Large intestine (tissue), 3 donors: Measurements from ENCODE around the gene MAP6. TPM values are rescaled to one million over a fixed set of nuclear protein-coding genes. Genes with fewer than 3 reads are reported as not detected.
"Not testable (repeated sequence)": the region's sequence is repeated elsewhere in the genome, so short reads cannot be mapped to it uniquely, and the experiment has no call there.

Experiments
- DNase-seq, 2 donors: peaks; one replicate each; pipeline versions ENCODE4 v3.0.0 to v3.0.0-alpha.2; 2013
- H3K27ac ChIP-seq: one replicate; pipeline ENCODE4 v1.5.1; 2013; ENCODE audit warnings: low read length
- H3K27me3 ChIP-seq: 2 replicates; pipeline ENCODE4 v1.6.1; 2013; ENCODE audit warnings: low read length; ENCODE audit not compliant: control insufficient read depth, insufficient read depth
- H3K36me3 ChIP-seq: 2 replicates; pipeline ENCODE4 v1.6.1; 2013; ENCODE audit warnings: low read length; ENCODE audit not compliant: control insufficient read depth, insufficient read depth
- H3K4me1 ChIP-seq: one replicate; pipeline ENCODE4 v1.6.1; 2013; ENCODE audit warnings: low read length; ENCODE audit not compliant: control insufficient read depth, insufficient read depth
- H3K4me3 ChIP-seq: one replicate; pipeline ENCODE4 v1.5.1; 2013; ENCODE audit warnings: low read length
- H3K9me3 ChIP-seq: one replicate; pipeline ENCODE4 v1.6.1; 2013; ENCODE audit warnings: mild to moderate bottlenecking, low read depth, low read length, moderate library complexity; ENCODE audit not compliant: control insufficient read depth
- WGBS: methylation state at CpG from one replicate; pipeline ENCODE4 v1.1.5; 2013; ENCODE audit warnings: low lambda C conversion rate; ENCODE audit not compliant: insufficient coverage; 5-methylcytosine and 5-hydroxymethylcytosine counted together
- polyA plus RNA-seq: library from polyadenylated mRNA; unstranded; fragments of 120-200 nt; gene quantifications from one replicate; pipeline ENCODE4 v1.2.1, GENCODE V29; 2013

The MAP6 gene
- polyA plus RNA-seq, 1 donor, result 20.1 TPM

DNA sequence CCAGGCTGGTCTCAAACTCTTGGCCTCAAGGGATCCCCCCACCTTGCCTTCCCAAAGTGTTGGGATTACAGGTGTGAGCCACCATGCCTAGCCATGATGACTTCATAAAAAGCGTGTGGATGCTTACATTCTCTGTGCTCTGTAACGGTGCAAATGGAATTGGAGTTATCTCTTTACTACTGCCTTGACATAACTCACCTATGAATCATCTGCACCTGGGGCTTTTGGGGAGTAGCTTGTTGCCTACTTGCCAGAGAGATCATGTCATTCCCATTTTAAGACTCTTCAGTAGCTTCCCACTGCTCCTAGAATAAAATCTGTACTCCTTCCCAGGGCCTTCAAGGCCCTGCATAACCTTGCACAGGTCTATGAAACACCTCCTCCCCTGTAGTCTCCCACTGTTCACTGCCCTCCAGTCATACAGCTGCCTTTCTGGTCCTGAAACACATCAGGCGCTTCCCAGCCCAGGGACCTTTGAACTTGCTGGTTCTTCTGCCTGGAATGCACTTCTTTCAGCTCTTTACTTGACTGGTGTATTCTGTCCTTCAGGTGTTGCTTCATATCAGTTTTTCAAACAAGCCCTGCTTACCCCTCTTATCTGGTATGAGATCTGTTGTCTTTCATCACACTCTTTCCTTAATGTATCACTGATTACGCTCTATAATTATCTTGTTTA, 29.2 kb upstream of the MAP6 start:
- 57% methylated on average over 1 of the region's 4 CpGs for WGBS
- H3K4me3 ChIP-seq, result no peak overlapping the region
- peak; percentile 63 to 69 for DNase-seq

DNA sequence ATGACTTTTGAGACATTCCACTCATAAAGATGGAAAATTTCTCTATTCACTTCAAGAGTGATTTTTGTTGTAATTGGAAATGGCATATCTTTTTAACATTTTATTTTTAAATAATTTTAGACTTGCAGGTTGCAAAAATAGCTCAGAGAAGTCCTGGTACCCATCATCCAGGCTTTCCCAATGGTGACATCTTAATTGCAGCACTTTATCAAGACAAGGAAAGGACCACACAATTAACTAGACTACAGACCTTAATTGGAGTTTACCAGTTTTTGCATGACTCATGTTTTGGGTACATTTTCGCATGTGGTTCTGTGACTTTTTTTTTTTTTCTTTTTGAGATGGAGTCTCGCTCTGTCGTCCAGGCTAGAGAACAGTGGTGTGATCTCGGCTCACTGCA, 23.0 kb upstream of the MAP6 start:
- Histone ChIP-seq H3K27ac (no peak overlapping the region), H3K36me3 (no peaks in the 10 kb centered on the region), H3K4me1 (no peaks in the 10 kb centered on the region), H3K4me3 (no peak overlapping the region), H3K27me3 (peaks cover 5% of the 10 kb centered on the region), H3K9me3 (no peaks in the 10 kb centered on the region)
- no CpG with 5 or more reads among the region's 4 CpGs for WGBS
- no peak for DNase-seq

More for the DNA sequence above, 29.2 kb upstream of the MAP6 start:
- Histone ChIP-seq H3K27me3 (no peaks in the 10 kb centered on the region), H3K9me3 (no peaks in the 10 kb centered on the region), H3K27ac (peak overlapping the region; percentile 46), H3K36me3 (no peaks in the 10 kb centered on the region), H3K4me1 (peaks cover 13% of the 10 kb centered on the region)

DNA sequence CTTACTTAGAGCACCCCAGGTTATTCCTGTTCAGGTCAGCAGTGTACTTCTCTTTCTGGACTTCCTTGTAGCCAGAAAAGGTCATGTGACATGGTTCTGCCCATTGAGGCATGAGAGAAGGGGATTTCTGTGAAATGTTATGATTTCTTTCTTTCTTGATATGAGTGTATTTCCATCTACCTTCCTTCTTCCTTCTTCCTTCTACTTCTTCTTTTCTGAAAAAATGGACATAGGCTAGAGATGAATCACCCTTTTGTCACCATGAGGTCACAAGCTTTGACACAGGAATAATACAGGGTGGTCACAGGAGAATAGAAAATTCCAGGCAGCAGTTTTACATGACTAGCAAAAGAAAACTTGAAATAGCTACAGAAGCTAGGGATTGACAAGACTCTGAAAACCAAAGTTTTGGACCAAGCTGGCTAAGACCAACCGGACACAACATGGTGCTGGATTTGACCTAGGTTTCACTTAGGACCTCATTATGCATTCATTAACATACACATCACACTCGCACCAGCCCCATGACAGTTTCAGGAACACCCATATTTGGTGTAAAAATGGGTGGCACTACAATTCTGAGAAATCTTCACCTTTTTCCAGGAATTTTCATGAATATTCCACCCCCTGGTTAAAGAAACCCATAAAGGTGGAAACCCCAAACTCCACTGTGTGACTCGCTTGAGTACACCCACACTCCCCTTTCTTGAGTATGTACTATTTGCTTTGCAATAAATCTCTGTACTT, 21.2 kb upstream of the MAP6 start:
- no CpG with 5 or more reads among the region's 3 CpGs for WGBS
- no peak overlapping the region for H3K27ac ChIP-seq
- DNase-seq, result no peak

DNA sequence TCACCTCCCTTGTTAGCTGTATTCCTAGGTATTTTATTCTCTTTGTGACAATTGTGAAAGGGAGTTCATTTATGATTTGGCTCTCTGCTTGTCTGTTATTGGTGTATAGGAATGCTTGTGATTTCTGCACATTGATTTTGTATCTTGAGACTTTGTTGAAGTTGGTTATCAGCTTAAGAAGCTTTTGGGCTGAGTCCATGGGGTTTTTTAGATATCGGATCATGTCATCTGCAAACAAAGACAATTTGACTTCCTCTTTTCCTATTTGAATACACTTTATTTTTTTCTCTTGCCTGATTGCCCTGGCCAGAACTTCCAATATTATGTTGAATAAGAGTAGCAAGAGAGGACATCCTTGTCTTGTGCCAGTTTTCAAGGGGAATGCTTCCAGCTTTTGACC, 15.0 kb upstream of the MAP6 start:
- peaks cover 14% of the 10 kb centered on the region for H3K27me3 ChIP-seq
- not testable (repeated sequence) for H3K9me3 ChIP-seq, H3K4me3 ChIP-seq, H3K27ac ChIP-seq, H3K4me1 ChIP-seq, H3K36me3 ChIP-seq, DNase-seq
- WGBS, result no CpG with 5 or more reads among the region's 1 CpG

More for the DNA sequence above, 21.2 kb upstream of the MAP6 start:
- Histone ChIP-seq H3K4me3 (no peak overlapping the region), H3K36me3 (no peaks in the 10 kb centered on the region), H3K27me3 (peaks cover 5% of the 10 kb centered on the region), H3K4me1 (no peaks in the 10 kb centered on the region), H3K9me3 (no peaks in the 10 kb centered on the region)

DNA sequence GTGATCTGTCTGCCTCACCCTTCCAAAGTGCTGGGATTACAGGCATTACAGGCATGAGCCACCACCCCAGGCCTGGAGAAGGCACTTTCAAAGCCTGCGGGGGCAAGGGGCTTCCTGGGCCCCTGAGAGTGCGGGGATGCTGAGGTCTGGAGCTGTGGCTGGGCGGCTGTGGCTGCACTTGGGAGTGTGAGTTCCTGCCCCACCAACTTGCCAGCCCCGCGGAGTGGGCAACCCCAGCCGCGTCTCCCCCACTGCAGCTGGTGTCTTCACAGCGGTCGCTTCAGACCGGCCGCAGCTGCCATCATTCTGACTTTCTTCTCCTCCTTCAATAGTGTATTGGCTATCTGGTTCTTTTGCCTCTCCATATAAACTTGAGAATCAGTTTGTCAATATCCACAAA, 10.7 kb upstream of the MAP6 start:
- H3K4me3 ChIP-seq, result no peak overlapping the region
- no peaks in the 10 kb centered on the region for H3K36me3 ChIP-seq
- H3K9me3 ChIP-seq, result no peaks in the 10 kb centered on the region
- H3K4me1 ChIP-seq, result no peaks in the 10 kb centered on the region
- 87% methylated on average over 3 of the region's 11 CpGs for WGBS
- DNase-seq, result no peak
- H3K27ac ChIP-seq, result no peak overlapping the region
- H3K27me3 ChIP-seq, result peaks cover 22% of the 10 kb centered on the region

DNA sequence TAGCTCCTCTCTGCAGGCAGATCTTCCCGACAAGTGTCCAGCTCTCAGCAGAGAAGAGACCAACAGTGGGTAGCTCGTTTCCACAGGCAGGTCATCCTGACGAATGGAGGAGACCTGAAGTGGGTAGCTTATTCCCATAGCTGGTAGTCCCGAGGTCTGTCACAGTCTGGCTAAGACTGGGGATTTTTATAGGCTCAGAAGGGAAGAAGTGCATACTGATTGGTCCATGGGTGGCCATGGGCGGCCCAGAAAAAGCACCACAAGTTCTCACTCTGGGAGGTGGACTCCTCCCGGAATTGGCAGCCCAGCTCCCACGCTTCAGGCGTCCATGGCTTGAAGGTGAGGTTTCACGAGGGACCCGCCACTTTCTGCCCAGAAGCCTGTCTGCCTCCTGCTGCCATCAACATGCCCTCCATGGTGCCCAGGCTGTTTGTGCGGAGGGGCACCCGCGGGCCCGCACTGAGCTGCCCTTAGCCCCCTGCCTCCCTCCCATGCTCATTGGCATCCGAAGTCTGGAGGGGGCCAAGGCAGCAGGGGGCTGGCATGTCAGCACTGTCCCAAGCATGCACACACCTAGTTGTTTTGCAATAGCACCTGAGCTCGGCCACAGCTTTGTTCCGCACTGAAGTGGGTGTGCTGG, 9.9 kb upstream of the MAP6 start:
- no peaks in the 10 kb centered on the region for H3K4me1 ChIP-seq
- no CpG with 5 or more reads among the region's 17 CpGs for WGBS
- H3K4me3 ChIP-seq, result no peak overlapping the region
- H3K9me3 ChIP-seq, result no peaks in the 10 kb centered on the region
- no peaks in the 10 kb centered on the region for H3K36me3 ChIP-seq
- H3K27ac ChIP-seq, result no peak overlapping the region
- peaks cover 22% of the 10 kb centered on the region for H3K27me3 ChIP-seq
- DNase-seq, result no peak

DNA sequence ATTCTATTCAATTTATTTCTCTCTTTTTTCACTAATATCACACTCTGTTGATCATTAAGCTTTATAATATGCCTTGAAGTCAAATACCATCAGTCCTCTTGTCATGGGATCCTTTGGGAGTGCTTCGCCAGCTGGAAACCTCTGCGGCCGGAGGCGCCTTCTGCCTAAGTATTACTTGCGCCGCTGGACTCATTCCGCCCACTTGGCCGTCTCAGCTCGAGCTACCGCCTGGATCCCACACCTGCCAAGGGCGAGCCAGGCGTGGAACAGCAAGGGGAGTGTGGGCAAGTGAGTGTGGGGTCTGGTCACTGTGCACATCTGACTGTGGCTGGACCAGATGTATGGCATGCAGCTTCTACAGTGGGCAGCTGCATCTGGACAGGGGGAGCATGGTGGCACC, 9.1 kb upstream of the MAP6 start:
- no CpG with 5 or more reads among the region's 12 CpGs for WGBS
- no peaks in the 10 kb centered on the region for H3K36me3 ChIP-seq
- H3K9me3 ChIP-seq, result no peaks in the 10 kb centered on the region
- H3K27ac ChIP-seq, result no peak overlapping the region
- no peak overlapping the region for H3K4me3 ChIP-seq
- no peak for DNase-seq
- H3K4me1 ChIP-seq, result no peaks in the 10 kb centered on the region
- H3K27me3 ChIP-seq, result peaks cover 22% of the 10 kb centered on the region

DNA sequence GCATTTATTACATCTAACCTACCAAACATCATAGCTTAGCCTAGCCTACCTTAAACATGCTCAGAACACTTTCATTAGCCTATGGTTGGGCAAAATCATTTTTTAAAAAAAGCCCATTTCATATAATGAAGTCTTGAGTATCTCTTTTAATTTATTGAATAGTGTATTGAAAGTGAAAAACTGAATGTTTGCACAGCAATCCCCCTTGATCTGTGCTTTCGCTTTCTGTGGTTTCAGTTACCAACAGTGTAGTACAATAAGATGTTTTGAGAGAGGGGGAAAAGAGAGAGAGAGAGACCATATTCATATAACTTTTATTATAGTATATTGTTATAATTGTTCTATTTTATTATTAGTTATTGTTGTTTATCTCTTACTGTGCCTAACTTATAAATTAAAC, 8.4 kb upstream of the MAP6 start:
- WGBS, result no CpG with 5 or more reads among the region's 1 CpG
- Histone ChIP-seq H3K4me3 (no peak overlapping the region), H3K27ac (no peak overlapping the region), H3K9me3 (no peaks in the 10 kb centered on the region), H3K27me3 (peaks cover 25% of the 10 kb centered on the region), H3K36me3 (no peaks in the 10 kb centered on the region), H3K4me1 (no peaks in the 10 kb centered on the region)
- no peak for DNase-seq

DNA sequence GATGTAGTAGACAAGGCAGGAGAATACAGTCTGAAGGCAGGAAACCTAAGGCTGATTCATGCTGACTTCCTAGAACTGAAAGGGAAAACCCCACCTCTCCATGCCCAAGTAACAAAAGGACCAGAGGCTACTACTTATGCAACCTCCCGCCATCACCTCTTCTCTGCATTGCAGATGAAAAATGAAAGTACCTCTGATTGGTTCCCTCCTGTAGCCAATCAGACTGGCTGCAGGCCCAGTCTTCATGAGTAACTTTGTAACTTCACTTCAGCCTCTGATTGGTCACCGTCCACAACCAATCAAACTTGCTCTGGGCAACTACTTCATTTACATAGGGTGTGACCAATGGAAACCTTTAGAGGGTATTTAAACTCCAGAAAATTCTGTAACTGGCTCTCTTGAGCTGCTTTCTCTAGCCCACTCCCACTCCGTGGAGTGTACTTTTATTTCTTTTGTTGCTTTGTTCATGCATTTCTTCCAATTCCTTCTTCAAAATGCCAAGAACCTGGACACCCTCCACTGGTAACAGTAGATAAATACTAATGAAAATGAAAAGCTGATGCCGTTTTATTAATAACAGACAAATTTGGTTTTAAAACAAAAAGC, 5.2 kb upstream of the MAP6 start:
- Histone ChIP-seq H3K4me3 (no peak overlapping the region), H3K36me3 (no peaks in the 10 kb centered on the region), H3K27ac (no peak overlapping the region), H3K9me3 (no peaks in the 10 kb centered on the region), H3K4me1 (no peaks in the 10 kb centered on the region), H3K27me3 (peaks cover 44% of the 10 kb centered on the region)
- DNase-seq, result no peak
- whole genome bisulfite sequencing, result 100% methylated on average over 2 of the region's 4 CpGs

DNA sequence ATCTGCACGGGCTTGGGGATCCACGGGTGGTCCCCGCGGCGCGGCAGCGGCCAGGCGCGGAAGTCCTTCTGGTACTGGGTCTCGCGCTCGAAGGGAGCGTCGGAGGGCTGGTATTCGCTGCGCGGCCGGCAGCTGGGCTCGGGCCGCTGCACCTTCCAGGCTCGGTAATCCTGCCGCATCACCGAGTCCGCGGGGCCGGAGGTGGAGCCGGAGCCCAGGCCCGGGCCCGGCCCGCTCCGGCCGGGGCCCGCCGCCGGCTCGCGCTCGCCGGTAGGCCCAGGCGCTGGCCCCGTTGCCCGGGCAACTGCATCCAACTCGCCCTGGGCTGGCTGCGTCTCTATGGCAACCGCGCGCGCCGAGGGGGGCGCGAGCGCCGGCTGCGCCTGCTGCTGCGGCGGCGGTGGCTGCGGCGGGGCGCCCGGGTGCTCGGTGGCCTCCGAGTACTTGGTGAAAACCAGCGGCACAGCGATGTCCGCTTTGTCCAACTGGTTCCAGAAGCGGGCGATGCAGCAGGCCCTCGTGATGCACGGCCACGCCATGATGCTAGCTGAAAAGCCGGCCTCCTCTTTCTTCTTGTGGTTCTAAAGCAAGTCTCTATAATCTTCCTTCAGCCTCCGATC, 897 bp downstream of the MAP6 start:
- no CpG with 5 or more reads among the region's 73 CpGs for WGBS
- no peak for DNase-seq
- Histone ChIP-seq H3K27me3 (peaks cover 70% of the 10 kb centered on the region), H3K9me3 (peaks cover 8% of the 10 kb centered on the region), H3K4me1 (peaks cover 9% of the 10 kb centered on the region), H3K36me3 (no peaks in the 10 kb centered on the region), H3K27ac (peak overlapping the region; percentile 35), H3K4me3 (peak overlapping the region; percentile 38)
